IPS DF 4.7 (cell line): ENCODE data around the gene ACIN1.

Experiments used
- DNase-seq: peaks from one replicate; pipeline ENCODE4 v3.0.0-alpha.2; 2013; ENCODE audit warnings: low spot score; ENCODE audit errors: extremely low read depth

Gene ACIN1

DNA sequence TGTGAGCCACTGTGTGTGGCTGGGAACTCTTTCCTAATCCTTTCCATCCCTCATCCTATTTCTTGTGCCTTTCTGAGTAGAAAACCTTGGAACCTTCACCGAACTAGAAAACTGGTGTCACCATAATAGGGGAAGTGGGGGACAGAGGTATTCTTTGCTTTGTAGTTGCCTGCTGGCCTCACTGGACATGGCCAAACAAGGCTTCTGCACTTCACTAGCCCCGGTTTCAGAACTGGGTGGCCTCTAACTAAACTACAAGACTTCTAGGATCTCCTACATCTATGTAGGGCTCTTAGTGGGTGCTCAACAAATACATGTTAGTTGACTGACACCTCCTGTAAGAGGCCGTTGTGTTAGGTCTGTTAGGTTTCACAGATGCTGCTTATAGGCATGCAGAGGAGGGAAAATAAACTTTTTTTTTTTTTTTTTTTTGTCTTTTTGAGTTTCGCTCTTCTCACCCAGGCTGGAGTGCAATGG, 10.4 kb upstream of the ACIN1 start:
- DNase-seq = no peak

DNA sequence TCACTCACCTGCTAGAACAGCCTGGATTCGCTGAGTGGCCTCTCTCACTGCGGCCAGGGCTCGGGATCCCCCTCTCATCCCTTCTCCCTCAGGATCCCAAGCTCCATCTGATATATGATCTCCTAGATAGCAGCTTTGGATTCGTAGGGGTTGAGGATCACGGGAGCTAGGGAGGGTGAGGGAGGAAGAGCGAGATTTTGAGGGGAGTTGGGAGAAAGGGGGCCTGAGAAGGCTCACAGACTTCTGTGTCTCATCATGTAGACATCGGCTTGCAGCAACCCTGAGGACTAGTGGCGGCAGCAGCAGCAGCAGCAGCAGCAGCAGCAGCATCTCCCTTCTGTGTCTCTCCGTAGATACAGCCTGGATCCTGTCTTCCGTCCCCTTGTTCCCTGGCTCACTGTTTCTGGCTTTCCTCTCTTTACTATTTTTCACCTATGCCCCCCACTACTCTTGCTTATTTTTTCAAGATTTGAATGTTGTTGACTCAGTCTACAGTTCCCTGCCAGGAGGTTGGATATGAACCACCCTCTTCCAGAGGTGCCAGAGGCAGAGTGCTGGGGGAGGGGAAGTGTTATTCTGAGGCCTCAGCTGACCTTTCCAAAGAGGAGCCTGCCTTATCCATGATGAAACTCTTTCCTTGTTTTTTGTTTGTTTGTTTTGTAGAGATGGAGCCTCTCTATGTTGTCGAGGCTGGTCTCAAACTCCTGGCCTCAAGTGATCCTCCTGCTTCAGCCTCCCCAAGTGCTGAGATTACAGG, 9.8 kb upstream of the ACIN1 start, which contains the start of gene CIROP:
TSS of gene CIROP (minus strand) at position 399 of the 757 bp plus-strand sequence. CDS start at position 330, 69 bp downstream.
- DNase-seq = no peak

DNA sequence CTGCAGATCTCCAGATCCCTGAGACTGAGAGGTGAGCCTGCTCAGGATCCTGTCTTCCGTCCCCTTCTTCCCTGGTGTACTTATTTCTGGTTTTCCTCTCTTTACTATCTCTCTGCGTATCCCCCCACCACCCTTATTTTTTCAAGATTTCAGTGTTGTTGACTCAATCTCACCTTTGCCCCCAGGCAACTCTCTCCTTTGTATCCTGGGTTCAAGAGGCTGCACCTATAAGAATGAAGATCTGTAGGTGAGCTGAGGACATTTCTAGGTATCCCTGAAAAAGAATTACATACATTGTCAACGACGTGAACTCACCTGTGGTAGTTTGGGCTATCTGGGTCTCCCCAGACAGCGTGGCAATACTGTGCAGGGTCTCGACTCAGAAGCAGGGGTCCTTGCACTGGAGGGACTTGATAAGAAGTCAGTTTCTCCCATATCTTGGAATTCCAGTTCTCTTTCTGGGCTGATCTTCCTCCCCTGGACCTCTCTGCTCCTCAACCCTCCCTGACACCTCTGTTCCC, 9.2 kb upstream of the ACIN1 start:
- DNase-seq = no peak

GRCh38 chr14:23103581-23103980, 8.6 kb upstream of the ACIN1 start:
- DNase-seq = no peak

- no peak for DNase-seq
Observed at GRCh38 chr14:23102801-23103200, 7.9 kb upstream of the ACIN1 start.

DNA sequence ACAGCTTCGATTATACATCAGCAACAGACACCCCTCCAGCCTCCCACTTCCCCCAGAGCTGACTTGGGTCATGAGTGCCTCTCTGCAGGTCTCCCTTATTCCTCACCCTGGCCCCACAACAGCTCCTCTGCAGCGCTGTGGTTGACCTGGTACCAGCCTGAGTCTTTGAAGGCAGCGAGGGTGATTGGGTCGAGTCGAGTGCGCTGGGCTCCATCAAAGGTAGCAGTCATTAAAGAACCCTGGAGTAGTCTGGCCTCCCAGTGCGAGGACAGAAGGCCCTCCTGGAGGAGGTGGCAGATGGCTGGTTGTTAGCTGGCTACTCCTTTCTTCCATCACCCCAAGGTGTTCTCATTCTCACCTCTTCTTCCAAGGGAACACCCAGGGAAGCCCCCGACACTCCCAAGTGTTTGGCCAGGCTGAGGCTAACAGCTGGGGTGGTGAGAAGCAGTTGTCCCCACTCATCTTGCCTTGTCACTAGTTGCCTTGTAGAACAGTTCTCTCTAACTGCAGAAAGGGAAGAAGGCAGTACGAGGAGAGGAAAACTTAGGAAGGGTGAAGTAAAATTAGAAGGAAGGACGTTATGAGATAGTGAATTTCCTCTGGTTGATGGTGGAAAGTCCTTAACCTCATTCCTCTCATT, 7.2 kb upstream of the ACIN1 start:
- DNase-seq = no peak

GRCh38 chr14:23101213-23101970, 6.5 kb upstream of the ACIN1 start:
- no peak for DNase-seq

DNA sequence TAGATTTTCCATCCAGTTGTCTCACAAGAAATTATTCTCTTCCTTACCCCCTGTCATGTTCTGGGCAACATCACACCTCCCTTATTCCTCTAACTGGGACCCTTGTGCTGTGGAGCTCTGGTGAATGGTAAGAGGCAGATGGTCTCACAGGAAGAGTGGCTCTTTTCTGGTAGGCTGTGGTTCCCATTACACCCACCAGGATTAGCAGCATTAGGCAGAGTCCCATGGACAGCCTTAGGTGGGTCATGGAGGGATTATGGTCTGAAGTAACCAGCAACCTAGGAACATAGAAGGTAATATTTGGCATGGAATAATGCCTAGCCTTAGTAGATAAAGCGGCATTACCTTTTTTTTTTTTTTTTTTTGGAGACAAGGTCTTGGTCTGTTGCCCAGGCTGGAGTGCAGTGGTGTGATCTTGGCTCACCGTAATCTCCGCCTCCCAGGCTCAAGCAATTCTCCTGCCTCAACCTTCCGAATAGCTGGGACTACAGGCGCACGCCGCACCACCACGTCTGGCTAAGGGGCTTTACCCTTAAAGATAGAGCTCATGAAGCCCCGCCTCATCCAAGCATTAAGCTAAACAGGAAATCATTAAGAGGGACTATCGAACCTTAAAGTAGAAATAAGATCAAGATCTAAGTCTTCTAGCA, 4.4 kb upstream of the ACIN1 start:
- DNase-seq = no peak

DNA sequence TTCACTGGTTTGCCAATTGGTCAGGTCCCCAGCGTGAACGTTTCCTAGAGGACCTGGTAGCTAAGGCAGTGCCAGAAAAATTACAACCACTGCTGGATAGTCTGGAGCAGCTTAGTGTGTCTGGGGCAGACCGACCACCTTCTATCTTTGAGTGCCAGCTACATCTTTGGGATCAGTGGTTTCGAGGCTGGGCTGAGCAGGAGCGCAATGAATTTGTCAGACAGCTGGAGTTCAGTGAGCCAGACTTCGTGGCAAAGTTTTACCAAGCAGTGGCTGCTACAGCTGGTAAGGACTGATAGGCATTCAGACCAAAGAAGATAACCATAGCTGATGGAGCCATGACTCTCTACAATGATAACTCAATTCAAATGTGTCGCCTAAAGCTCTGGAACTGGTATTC, 2.9 kb upstream of the ACIN1 start:
- no peak for DNase-seq

DNA sequence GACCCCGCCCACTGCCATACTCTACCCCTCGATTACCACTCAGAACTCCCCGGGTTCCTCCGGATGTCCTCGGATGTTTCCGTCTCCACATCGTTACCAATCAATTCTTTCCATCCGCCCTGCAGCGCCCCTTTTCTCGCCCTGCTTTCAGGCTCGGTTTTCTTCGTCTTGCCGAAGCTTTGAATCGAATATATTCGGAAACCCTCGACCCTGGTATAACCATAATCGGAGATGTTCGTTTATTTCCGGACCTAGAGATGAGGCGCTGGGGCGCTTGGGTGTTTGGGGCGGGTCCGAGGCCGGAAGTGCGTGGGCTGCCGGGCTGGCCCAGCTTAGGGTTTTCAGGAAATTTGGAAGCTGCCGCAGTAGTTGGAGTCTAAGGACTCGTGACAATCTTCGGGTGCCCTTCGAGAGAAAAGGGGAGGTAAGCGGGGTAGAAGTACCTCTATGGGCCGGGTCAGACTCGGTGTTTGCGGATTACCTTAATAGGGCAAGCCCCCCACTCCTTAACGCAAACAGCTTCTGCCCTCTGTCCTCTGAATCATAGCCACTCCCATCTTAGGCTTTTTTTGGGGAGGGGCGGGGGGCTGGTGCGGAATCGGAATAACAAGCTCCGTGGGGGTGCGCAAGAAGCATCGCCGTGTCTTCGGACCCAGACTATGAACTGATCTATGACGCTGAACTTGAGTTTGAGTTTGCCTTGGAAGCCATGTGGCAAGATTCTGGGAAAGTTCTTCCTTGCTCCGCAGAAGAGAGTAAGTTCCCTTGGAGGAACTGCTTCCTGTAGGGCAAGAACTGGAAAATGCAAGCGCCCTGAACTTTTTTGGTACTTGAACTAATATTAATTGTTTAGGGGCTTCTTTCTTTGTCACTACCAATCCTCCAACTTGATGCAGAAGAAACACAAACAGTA, 516 bp upstream of the ACIN1 start, which contains the start of gene C14orf119:
TSS of gene C14orf119 (plus strand) at position 310 of the 913 bp plus-strand sequence. CDS start 2,154 bp downstream, outside the sequence.
- peak; percentile 98 for DNase-seq

- no peak for DNase-seq
Observed at GRCh38 chr14:23093991-23094665, 808 bp downstream of the ACIN1 start.

DNA sequence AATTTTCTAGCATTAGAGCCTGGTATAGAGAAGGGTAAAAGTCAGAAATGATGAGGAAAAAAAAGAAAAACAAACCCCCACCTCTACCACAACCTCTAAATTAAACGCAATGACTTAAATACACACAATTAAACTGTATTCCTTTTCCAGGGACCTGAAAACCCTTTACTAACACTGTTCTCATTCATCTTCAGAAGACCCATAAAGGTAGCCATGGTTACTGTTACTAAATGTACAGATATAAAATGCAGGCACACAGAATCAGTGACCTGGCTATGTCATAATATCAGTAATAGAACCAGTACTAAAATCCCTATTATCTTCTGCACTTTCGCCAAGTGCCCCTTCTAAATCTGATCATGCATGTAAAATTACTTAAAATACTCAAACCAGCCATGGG, 1.4 kb downstream of the ACIN1 start:
- no peak for DNase-seq

DNA sequence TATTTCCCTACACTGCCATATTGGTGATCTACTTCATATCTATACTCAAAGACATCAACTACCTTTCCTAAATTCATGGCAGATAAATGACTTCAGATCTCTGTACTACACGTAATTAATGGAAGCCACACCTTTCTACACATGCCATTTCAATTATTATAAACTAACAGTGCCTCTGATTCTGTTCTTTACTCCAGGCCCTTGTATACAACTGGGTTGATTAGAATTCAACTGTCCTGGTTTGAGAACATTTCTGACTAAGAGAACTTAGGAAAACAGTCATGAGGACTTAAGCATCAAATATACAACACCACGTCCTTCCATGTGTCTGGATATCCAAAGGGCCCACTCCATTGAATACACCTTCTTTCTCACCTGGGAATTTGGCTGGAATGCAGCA, 1.8 kb downstream of the ACIN1 start:
- DNase-seq = no peak

DNA sequence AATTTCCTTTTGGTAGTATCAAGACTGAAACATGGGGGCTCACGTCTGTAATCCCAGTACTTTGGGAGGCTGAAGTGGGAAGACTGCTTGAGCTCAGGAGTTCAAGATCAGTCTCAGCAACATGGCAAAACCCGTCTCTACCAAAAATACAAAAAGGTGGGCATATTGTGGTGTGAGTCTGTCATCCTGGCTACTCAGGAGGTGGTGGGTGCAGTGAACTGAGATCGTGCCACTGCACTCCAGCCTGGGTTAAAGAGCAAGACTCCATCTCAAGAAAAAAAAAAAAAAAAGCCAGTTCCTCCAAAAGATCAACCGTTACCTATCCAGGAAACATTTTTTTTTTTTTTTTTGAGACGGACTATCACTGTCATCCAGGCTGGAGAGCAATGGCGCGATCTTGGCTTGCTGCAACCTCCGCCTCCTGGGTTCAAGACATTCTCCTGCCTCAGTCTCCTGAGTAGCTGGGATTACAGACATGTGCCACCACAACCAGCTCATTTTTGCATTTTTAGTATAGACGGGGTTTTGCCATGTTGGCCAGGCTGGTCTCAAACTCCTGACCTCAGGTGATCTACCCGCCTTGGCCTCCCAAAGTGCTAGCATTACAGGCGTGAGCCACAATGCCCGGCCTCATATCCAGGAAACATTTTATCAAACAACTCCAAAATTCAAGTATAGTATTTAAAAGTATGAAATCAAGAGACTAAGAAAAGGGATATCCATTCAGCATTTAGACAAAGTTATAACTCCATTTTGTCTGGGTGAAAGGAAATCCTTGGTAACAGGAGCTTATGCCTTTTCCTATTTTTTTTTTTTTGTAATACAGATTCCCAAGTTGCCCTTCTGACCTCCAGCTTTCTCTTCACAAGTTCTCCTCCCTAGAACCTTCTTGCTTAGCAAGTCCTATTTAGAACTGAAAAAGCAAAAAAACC, 3.4 kb downstream of the ACIN1 start:
- no peak for DNase-seq

DNA sequence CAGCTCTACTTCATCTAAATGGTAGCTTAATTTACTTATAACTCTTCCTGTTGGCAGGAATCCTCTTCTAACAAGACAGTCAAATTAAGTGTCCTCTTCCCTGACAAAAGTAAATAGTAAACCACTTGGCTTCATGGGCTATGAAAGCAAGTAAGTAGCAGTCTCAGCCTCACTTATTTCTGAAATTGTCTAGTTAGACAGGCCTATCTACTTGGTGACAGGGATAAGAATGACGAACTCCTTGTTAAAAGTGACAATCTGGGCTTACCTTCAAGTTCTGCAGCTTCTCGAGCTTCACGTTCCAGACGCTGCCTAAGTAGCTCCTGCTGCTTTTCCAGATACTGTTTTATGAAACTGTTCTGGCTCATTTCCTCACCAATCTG, 4.7 kb downstream of the ACIN1 start:
- no peak for DNase-seq

DNA sequence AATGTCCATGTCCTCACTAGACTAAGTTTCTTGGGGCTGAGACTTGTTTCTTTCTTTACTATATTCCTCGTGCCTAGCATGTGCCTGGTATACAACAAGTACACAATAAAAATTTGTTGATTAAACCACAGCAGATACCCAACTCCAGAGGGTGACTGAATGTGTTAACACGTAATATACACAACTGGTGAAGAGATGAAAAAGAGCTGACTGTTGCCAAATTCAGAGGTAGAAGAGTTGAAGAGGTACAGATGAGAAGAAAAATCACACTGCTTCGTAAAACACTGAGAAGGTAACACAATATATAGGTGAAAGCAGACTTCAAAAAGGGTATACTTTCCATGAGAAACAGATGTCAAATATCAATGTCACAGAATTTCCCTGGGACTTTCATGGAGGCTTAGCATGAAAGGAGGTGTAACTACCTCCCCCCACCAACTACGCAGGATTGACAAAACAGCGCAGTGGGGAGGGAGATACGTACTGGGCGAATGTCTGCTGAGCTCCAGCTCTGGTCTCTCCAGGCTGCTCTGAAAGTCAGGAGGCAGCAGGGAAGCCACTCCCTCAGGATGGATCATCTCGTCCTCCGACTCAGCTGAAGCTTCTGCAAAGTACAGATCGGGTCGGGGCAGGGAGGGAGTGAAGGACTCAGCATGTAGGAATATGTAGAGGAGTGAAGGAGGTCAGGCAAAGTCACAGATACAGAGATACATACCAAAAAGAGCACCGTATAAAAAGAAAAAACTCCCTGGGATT, 5.3 kb downstream of the ACIN1 start:
- no peak for DNase-seq

DNA sequence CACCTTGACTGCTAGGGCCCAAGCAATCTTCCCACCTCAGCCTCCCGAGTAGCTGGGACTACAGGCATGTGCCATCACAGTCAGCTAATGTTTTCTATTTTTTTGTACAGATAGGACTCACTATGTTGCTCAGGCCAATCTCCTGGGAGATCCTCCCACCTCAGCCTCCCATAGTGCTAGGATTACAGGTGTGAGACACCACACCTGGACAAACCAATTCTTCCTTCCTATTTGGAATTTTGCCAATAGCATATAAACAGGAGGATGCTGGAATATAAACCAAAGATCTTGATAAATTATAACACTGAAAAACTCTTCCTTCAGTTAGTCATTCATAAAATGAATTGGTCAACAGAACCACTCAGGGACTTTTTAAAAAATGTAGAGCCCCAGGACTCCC, 8.4 kb downstream of the ACIN1 start:
- no peak for DNase-seq

- DNase-seq = no peak
Observed at GRCh38 chr14:23085458-23085857, 9.5 kb downstream of the ACIN1 start.
